ENCODE data around the gene ST7.
A peak's percentile ranks its signal among the peaks of the same experiment; 100 is the strongest.

DNA sequence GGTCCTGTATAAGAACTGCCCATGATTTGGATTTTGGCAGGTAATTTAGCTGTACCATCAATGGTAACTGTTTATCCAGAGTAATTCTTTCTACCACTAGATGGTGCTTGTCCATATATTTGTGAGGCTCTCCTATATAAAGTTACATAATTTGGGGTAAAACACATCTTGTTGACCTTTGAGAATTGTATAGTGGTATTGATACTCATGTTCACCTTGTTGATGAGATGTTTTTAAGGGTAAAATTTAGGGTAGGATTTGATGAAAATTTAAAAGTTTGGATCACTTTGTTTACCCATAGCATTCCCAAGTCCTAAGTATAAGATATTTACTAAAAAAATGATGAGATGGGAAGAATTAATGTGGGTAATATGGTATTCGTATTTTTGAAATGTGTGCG is 31.6 kb downstream of the ST7 start:
- TF ChIP-seq, protein P1, sequence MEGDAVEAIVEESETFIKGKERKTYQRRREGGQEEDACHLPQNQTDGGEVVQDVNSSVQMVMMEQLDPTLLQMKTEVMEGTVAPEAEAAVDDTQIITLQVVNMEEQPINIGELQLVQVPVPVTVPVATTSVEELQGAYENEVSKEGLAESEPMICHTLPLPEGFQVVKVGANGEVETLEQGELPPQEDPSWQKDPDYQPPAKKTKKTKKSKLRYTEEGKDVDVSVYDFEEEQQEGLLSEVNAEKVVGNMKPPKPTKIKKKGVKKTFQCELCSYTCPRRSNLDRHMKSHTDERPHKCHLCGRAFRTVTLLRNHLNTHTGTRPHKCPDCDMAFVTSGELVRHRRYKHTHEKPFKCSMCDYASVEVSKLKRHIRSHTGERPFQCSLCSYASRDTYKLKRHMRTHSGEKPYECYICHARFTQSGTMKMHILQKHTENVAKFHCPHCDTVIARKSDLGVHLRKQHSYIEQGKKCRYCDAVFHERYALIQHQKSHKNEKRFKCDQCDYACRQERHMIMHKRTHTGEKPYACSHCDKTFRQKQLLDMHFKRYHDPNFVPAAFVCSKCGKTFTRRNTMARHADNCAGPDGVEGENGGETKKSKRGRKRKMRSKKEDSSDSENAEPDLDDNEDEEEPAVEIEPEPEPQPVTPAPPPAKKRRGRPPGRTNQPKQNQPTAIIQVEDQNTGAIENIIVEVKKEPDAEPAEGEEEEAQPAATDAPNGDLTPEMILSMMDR (IDR thresholded peaks at IDR 0.05; ENCODE audit: poor library complexity), result peak; percentile 74
- no peak for TF ChIP-seq EZH2 (IDR thresholded peaks at IDR 0.05; ENCODE audit: borderline replicate concordance)

All from hepatocyte (in vitro differentiated cells).